Right lobe of liver (tissue), 4 donors: ENCODE data around the gene BUD31.

Experiments used
- CTCF ChIP-seq, 4 donors: fragments of 200-600 bp in 3 of 4; fragments of 450-650 bp in 1 of 4; IDR thresholded peaks; one replicate each; pipeline versions ENCODE4 v1.5.1 to v1.8.0; 2016 to 2022; ENCODE audit warnings: antibody characterized with exemption in 4 of 4, mild to moderate bottlenecking in 2 of 4
- POLR2A ChIP-seq: fragments of 450-650 bp; IDR thresholded peaks from one replicate; pipeline ENCODE4 v1.6.1; 2017; ENCODE audit warnings: antibody characterized with exemption, mild to moderate bottlenecking
- donor health status: DM: no; HTN: no; CAD: no.
- donor health status: DM: no; HTN: no; CAD: no.
- donor health status: DM: no; HTN: yes; CAD: no.

- TF ChIP-seq CTCF (IDR thresholded peaks at IDR 0.05) (no peak), POLR2A (no peak)
These were observed 13.4 kb downstream of the BUD31 start for GRCh38 chr7:99422186-99422585.
